Choroid plexus epithelial cell (primary cell): ENCODE data around the gene IL18BP.
A peak's percentile ranks its signal among the peaks of the same experiment; 100 is the strongest.

Experiments used
- DNase-seq: peaks from one replicate; pipeline ENCODE4 v3.0.0-alpha.2; 2010; ENCODE audit warnings: low read depth
- H3K4me3 ChIP-seq: 2 replicates; pipeline ENCODE4 v1.5.1; 2011; ENCODE audit warnings: low read depth, mild to moderate bottlenecking, control low read depth, low read length, moderate library complexity
- CTCF ChIP-seq: conservative IDR thresholded peaks from 2 replicates; pipeline ENCODE4 v1.5.1; 2011; ENCODE audit warnings: low read depth, mild to moderate bottlenecking, control low read depth, inconsistent platforms, low read length, moderate library complexity

IL18BP gene

DNA sequence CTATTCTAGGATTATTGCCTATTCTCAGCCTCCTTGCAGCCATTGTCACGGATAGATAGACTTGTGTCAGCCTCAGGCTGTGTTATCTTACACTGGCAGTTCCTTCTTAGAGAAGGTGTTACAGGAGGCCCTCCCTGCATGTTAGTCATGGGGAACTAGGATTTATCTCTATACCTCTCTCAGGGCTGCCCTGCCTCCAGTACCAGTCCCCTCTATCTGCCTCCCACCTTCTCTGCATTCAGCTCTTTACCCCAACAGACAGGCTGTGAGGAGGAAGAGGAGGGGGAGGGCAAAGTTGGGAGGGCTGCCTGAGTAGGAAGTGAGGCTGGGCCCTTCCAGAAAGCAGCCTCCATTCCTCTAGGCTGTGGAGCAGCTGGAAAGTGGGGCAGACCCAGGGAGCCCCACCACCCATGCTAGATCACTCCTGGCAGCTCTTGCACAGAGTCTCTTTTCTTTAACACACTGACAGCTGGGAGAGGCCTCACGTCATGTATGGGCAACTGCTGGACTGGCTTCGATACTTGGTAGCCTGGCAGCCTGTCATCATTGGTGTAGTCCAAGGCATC, 2.9 kb upstream of the IL18BP start:
- DNase-seq, result no peak
- TF ChIP-seq CTCF, result no peak
- H3K4me3 ChIP-seq, result no peak overlapping the region

DNA sequence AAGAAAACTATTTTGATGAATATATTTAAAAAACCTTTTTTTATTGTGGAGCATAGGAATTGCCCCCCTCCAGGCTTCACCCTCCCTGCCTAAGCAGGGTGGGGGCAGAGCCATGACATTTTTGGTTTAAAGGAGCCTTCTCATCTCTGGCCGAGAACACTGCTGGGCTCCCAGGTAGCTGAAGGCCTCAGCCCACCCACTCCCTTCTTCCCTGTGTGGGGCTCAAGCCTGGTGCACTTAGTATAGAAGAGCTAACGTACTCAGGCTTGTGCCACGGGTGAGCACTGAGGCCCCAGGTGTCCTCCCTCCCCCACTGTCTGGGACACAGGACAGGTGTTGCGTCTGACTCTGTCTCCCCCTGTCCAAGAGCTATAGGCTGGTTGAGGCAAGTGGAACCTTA, 2.2 kb upstream of the IL18BP start:
- no peak for DNase-seq
- TF ChIP-seq CTCF, result no peak
- no peak overlapping the region for H3K4me3 ChIP-seq

DNA sequence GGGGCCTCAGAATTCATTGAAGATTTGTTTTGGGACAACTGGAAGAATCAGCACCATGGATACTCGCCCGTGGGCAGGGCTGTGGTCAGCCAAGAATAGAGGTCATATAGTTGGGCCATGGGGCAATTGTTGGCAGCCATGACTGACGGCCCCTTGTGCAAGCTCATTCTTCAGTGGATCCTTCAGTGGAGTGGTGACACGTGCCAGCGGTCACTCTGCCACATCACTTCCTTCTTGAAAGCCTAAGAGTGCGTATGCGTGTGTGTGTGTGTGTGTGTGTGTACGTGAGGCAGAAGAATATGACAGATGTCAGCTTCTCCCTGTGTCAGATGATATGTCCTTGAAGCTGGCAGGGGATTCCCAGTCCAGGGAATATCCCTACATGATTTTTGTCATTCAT, 1.8 kb upstream of the IL18BP start:
- no peak overlapping the region for H3K4me3 ChIP-seq
- DNase-seq, result no peak
- TF ChIP-seq CTCF, result no peak

DNA sequence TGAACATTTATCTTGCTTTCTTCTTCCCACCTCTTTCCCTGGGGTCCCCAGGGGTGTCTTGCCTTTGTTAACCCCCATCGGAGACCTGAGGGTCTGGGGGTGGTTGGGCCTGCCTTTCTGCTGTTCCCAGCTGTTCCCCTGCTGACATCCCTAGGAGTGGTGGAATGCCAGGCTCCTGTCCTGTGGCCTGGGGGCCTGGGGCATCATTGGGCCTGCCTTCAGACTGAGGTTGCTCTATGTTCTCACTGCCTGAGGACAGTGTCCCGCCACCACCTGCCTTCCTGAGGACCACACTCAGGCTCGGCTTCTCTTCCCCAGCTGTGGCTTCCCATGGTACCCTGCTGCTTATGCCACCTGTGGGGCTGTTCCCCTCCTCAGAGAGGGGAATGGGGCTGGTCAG, 1.1 kb upstream of the IL18BP start:
- TF ChIP-seq CTCF, result no peak
- DNase-seq, result no peak
- no peak overlapping the region for H3K4me3 ChIP-seq

DNA sequence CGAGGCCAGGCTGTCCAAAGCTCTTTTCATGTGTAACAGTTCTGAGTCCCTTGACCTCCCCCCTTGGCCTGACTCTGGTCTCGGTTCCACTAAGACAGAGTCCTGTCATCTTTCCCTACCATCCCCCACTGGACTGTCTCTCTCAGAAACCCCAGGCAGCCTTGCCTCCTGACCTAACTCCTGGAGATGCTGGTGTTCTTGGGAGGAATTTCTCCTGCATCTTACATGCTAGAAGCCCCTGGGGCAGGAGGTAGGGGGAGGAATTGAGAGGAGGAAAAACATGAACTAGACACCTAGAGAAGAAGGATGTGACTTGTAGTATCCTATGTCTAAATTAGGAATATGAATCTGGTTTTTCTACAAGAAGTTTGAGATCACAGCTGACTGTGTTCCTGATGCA, 648 bp upstream of the IL18BP start:
- TF ChIP-seq CTCF, result no peak
- no peak for DNase-seq
- no peak overlapping the region for H3K4me3 ChIP-seq

- no peak for TF ChIP-seq CTCF
- DNase-seq, result peak; percentile 50
- H3K4me3 ChIP-seq, result no peak overlapping the region
Measured at GRCh38 chr11:71999362-71999761, 653 bp downstream of the IL18BP start.

DNA sequence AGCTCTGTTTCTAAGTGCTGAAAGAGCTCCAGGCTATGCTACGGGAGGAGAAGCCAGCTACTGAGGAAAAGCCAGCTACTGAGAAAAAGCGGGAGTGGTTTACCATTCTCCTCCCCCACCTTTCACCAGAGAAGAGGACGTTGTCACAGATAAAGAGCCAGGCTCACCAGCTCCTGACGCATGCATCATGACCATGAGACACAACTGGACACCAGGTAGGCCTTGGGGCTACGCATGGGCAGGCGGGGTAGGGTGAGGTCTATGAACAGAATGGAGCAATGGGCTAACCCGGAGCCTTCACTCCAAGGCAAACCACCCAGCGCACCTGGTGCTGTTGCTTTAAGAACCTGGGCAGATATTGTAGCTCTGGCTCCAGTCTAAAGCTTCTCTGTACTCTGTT, 1.1 kb downstream of the IL18BP start:
- no peak overlapping the region for H3K4me3 ChIP-seq
- no peak for DNase-seq
- TF ChIP-seq CTCF, result no peak
